NB4 (cell line): ENCODE results near the gene SUGP1.

Experiments
- CTCF ChIP-seq: IDR thresholded peaks from one replicate; pipeline ENCODE4 v1.5.1; 2012; ENCODE audit warnings: low read depth, low read length
- MYC ChIP-seq: IDR thresholded peaks from 2 replicates; pipeline ENCODE4 v1.6.1; 2011; ENCODE audit warnings: low read depth, low read length
- POLR2A ChIP-seq: IDR thresholded peaks from 2 replicates; pipeline ENCODE4 v1.6.1; 2011; ENCODE audit warnings: mild to moderate bottlenecking; ENCODE audit not compliant: insufficient read length; ENCODE audit errors: extremely low read depth
- TF ChIP-seq, protein P1 (sequence below): IDR thresholded peaks from 2 replicates; pipeline ENCODE4 v1.6.1; 2011; ENCODE audit warnings: low read depth, low read length

DNA sequence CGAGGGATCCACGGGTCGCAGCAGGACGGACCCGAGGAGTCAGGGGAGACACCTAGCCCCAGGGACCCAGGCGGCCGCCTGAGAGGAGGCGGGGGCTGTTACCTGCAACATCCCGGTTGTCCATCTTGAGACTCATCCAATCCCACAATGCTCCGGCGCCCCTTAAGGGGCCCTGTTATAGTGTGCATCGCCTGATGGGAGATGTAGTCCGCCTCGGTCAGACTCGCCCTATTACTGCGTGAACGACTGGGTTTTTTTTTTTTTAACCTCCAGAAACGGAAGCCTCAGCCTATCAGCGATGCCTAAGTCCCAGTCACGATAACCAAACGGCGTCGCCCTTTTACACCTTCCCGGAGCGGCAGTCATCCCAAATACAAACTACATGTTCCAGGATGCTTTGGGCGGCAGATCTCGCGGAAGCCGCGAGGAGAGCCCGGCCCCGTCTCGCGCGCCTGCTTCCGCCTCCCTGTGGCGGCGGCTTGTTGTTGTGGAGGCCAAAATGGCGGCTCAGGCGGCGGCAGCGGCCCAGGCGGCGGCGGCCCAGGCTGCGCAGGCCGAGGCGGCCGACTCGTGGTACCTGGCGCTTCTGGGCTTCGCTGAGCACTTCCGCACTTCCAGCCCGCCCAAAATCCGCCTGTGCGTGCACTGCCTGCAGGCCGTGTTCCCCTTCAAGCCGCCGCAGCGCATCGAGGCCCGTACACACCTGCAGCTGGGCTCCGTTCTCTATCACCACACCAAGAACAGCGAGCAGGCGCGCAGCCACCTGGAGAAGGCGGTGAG lies at the start of gene SUGP1, which contains the start of gene MAU2:
- no peak for TF ChIP-seq CTCF
- TF ChIP-seq MYC = peak; percentile 44
- peak; percentile 80 for TF ChIP-seq POLR2A
- TF ChIP-seq, protein P1, sequence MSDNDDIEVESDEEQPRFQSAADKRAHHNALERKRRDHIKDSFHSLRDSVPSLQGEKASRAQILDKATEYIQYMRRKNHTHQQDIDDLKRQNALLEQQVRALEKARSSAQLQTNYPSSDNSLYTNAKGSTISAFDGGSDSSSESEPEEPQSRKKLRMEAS = peak; percentile 2; the same call in 1 of the 2 replicates
